GM19240 (cell line): Measurements from ENCODE around the gene GBGT1.

ENCODE experiments used
- DNase-seq: peaks from one replicate; pipeline ENCODE4 v3.0.0; 2011; ENCODE audit warnings: low spot score; ENCODE audit not compliant: insufficient read length

The GBGT1 gene

DNA sequence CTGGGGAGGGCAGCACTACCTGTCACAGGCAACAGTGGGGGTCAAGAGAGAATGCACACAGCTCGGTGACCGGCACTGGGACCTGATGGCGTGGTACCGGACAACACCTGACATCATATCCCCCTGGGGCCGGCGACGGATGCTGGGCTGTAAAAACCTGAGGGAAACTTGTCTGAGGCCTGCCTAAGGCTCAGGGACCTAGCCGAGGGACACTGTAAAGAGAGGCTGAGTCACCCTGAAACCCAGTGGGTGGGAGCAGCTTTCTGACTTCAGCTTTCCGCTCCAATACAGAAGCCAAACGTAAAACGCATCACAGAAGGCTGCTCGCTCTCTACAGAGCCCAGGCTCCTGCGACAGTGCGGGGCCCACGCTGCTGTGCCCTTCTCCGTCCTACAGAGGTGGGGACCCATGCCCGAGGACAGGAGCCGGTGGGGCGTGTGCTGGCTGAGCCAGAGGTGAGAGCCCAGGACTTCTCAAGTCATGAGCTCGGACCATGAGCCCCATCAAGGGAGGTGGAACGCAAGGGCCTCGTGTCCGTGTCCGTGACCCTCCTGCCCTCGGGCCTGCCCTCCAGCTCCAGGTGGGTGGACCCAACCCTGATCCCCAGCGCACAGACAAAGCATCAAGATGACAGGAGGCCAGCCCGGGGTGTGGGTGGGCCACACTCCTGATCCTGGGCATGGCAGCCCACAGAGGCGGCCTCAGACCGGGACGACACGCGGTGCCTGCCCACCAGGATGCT lies 47.9 kb downstream of the GBGT1 start:
- DNase-seq: peak; percentile 92

GRCh38 chr9:133114886-133115603 lies 48.7 kb downstream of the GBGT1 start:
- no peak for DNase-seq

GRCh38 chr9:133113949-133114885 lies 49.5 kb downstream of the GBGT1 start:
- DNase-seq: no peak

- no peak for DNase-seq
Observed at GRCh38 chr9:133113163-133113948, 50.4 kb downstream of the GBGT1 start.

DNA sequence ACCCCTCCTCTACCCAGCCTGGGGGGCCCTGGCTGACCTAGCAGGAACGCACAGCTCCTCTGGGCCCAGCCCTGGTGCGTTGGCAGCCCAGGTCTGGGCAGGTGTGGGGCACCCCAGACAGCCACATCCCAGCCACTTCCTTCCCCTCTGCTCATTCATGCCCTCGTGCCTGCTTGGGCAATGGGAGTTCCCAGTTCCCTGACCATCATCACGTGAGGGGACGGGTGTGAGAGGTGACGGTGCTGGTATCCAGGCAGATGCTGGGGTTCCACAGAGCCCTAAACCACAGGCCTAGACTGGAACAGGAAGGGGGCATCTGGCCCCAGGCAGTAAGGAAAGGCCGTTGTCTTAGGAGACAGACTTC lies 51.1 kb downstream of the GBGT1 start:
- no peak for DNase-seq

DNA sequence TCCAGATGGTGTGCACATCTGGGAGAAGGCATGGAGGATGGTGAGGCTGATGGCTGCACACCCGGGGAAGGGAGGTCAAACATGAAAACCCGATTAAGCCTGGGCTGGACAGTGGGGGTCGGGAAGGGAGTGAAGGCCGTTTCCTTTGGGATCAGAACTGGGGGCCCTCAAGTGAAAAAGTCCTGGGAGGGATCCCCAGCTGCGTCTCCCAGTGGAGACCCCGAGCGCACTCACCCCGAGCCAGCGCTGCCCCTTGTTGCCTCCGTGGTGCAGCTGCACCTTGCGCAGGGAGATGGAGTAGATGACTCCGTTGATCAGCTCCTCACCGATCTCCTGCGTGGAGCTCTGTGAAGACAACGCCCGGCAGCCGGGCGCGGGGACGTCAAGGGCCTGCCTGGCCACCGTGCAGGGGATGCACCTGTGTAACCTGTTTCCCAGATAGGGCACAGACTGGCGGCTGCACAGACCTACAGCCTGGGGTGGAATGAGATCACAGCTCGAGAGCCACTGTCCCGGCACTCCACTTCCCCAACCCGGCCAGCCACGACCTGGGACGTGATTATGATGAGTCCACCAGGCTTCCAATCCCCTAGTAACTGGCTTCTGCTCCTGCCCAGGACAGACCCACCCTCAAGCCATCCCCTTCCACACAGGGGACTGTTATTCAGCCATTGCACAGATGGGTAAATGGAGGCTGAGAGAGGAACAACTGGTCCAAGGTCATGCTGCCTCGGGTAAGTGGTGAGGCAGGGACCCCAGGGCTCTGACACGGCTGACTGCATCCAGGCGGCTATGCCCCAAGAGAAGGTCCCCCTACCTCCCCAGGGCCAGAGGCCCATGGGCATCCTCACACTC lies 51.7 kb downstream of the GBGT1 start:
- DNase-seq: no peak

DNA sequence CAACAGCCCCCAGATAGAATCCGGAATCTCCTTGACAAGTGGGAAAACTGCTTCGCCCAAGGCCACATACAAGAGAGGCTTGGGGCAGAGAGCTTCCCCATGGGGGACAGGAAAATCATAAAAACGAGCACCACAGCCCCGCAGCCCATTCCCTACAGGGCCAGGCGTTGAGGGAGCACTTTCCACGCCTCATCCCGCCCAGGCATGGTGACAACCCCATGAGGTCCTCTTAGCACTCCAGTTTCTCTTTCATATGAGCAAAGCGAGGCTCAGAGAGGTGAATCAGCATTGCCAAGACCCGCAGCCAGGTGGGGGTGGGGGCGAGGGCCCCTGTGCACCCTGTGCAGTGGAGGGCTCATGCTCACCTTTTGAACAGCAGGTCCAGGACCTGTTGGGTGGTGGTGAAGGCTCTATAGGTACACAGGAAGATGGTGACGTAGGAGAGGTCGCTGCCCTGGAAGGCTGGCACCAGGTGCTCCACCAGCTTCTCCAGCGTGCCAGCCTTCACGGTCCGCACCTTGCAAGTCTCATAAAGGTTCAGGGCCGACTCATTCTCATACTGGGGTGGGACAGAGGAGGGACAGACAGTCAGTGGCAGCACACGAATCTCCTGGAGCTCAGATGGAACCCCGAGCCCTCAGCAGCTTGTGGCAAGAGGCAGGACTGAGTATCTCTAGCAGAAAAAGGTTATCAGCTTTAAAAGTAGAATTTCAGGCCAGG lies 53.6 kb downstream of the GBGT1 start:
- no peak for DNase-seq

GRCh38 chr9:133108794-133109641 lies 54.7 kb downstream of the GBGT1 start:
- no peak for DNase-seq

GRCh38 chr9:133107961-133108793 lies 55.5 kb downstream of the GBGT1 start:
- no peak for DNase-seq

DNA sequence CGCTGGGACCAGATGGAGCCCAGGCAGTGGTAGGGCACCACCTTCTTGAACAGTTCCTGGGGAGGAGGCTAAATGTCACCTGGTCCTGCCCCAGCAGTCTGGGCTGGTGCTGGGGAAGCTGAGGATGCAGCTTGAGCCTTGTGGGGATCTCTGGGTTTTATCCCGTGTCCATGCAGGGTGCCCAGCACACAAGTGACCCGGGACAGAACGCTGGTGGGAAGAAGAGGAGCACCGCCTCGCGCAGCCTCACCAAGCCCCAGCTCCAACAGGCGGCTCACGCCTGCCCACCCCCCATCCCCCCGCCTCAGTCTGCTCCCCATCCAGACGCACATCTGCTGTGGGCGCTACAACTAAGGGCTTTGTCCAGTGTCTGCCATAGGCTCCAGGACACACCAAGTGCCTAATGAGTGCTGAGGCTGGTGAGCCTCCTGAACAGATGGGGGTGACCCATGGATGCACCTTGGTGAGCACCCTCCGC lies 56.4 kb downstream of the GBGT1 start:
- no peak for DNase-seq

DNA sequence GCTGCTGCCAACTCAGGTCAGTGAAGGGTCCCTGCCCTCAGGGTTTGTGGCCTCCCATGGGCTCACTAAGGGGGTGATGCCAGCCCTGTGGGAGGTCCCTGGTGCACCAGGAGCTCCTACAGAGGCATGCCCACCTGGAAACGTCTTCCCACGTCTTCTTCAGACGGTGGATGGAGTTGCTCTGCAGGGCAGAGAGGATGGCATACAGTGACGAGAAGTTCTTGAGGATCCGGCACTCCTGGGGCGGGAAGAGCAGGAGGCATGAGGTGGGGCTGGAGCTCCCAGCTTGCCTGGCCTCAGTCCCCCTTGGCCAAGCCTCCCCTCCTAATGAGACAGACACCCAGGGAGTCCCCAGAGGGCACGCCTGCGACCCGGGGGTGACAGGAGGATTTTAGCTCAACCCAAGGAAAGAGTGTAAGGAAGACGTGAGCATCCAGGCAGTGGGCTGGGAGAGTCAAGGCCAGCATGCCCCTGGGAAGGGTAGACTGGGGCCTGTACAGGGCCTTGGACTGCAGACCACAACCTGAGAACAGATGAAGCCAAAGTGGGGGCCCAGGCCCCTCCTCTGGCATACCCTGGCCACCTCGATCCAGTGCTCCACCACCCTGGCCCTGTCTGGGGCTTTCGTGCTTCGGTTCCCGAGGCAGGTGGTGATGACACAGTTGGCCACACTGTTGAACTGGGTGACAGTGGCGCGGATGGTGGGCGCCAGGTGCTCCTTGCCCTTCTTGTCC lies 57.0 kb downstream of the GBGT1 start:
- no peak for DNase-seq

DNA sequence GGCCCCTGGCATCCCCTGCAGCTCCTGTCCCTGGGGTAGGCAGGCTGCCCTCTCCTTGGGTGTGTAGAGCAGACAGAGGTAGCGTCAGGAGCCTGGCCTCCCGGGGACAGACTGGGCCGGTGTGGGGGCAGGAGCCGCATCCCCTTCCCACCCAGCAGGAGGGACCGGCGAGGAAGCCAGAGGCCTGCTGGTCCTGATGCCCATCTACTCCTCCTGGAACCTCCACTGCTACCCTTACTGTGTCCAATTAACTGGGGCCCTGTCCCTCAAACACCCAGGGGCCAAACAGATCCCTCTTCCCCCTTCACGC lies 58.3 kb downstream of the GBGT1 start:
- DNase-seq: no peak

DNA sequence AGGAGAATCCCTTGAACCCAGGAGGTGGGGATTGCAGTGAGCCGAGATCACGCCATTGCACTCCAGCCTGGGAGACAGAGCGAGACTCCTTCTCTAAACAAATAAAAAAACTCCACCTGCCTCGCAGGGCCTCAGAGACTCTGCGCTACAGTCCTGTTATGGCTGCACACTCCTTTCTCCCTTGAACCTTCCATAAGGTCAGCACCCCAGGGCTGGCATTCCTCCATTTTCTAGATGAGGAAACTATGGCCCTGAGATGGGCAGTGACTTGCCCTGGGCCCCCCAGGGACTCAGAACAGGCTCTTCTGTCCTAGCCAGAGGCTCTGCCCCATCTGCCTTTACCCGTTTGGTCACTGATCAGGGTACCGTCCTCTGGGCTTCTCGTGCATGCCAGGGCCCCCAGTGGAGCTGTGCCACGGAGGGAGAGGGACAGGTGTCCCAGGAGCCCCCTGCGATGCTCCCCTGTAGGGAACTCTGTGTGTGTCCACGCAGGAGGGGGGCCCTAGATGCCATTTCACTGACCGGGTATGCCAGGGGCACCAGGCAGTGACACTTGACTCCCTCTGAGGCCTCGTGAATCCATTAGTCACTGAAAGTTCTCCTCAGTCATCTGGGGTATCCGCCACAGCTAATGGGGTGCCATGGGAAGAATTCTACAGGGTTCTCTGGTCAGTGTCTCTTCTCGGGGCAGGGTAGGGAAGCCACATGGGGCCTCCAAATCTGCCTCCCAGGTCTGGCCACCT lies 58.8 kb downstream of the GBGT1 start:
- DNase-seq: no peak

DNA sequence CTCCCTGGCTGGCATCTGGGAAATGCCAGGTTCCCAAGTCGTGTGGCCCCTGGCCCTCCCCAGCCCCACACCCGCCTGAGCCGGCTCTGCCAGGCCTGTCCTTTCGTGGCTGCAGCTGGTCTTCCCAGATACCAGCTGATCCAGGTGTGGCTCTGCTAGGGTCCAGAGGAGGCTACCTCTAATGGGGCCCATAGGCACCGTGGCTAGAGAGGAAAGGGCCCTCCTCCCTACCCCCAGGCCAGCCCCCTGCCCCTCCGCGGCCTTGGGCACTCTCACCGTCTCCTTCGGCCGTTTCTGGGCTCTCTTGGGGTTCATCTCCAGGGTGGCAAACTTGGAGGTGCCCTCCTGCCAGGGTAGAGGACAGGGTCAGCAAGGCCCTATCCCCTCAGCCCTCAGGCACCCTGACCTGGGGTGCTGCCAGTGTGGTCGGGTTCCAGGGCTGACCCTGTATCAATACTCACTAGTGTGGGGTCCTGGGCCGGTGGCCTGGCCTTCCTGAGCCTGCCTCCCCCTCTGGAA lies 59.7 kb downstream of the GBGT1 start:
- DNase-seq: no peak

DNA sequence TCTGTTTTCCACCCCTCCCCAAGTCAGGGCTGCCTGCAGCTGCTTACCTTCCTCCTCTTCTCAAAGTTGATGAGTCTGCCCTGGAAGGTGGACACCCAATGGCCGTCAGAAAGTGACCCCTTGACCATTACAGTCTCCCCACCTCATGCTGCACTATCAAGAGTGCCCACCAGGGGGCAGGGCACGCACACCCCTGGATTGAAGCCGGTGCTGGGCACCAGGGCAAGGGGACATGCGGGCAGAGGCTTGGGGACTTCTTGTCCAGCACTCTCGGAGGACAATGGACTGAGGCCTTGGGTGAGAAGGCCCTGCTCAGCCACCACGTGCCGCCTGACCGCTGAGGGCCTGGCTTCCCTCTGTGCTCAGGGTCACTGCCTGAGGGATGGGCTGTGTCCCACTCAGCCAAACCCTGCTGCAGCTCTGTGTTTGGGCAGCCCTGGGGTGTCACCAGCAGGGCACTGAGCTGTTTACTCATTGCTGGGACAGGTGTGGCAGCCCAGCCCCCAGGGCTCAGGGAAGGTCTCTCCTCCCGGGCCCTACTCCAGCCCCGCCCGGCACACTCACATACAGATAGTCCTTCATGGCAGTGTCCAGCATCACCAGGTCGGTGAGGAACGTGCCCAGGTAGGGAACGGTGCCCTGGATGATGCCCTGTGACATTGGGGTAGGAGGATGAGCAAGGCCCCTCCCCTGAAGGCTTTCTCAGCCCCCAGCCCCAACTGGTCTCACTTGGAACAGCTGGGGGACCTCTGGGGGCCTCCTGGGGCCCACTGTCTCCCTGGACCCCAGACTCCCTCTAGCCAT lies 60.3 kb downstream of the GBGT1 start:
- peak; percentile 75 for DNase-seq
